GM13977 (cell line): ENCODE data around the gene RNF157.
"Not testable (repeated sequence)": the region's sequence is repeated elsewhere in the genome, so short reads cannot be mapped to it uniquely, and the experiment has no call there.

Source experiments
- DNase-seq: peaks from one replicate; pipeline ENCODE4 v3.0.0; 2012; ENCODE audit warnings: low spot score
- CTCF ChIP-seq: IDR thresholded peaks from 2 replicates; pipeline ENCODE4 v1.5.1; 2012; ENCODE audit warnings: mild to moderate bottlenecking, control low read depth; ENCODE audit not compliant: insufficient read depth; ENCODE audit errors: extremely low read depth, missing control alignments
- in situ Hi-C: fragments of 300-500 bp; cut with MboI; formaldehyde crosslinking; loops from one replicate; pipeline ENCODE4 v1.12.0; 2022; ENCODE audit warnings: low sequenced_read_pairs, low pct_unique_long_range_greater_than_20kb, mixed read lengths, inconsistent platforms; ENCODE audit not compliant: unreplicated experiment

The RNF157 gene

GRCh38 chr17:76232342-76232741 is 8.0 kb downstream of the RNF157 start:
- no peak for TF ChIP-seq CTCF
- DNase-seq: no peak
- in situ Hi-C loops: no loop called here

GRCh38 chr17:76226749-76227148 is 13.5 kb downstream of the RNF157 start:
- DNase-seq, in situ Hi-C loops: not testable (repeated sequence)

- in situ Hi-C loops: not testable (repeated sequence)
These were observed 14.8 kb downstream of the RNF157 start for GRCh38 chr17:76225373-76226086.

GRCh38 chr17:76223802-76224201 is 16.5 kb downstream of the RNF157 start:
- no peak for DNase-seq
- TF ChIP-seq CTCF: no peak
- in situ Hi-C loops: no loop called here

More at GRCh38 chr17:76225373-76226086, 14.8 kb downstream of the RNF157 start:
- not testable (repeated sequence) for DNase-seq

- DNase-seq: no peak
- no peak for TF ChIP-seq CTCF
- in situ Hi-C loops: no loop called here
These were observed 20.5 kb downstream of the RNF157 start for GRCh38 chr17:76219670-76220383.

- no peak for TF ChIP-seq CTCF
- DNase-seq: no peak
- in situ Hi-C loops: no loop called here
These were observed 23.2 kb downstream of the RNF157 start for GRCh38 chr17:76217081-76217480.

GRCh38 chr17:76213491-76213890 is 26.8 kb downstream of the RNF157 start:
- no peak for DNase-seq
- no peak for TF ChIP-seq CTCF
- in situ Hi-C loops: no loop called here

GRCh38 chr17:76208120-76208519 is 32.2 kb downstream of the RNF157 start:
- no peak for TF ChIP-seq CTCF
- in situ Hi-C loops: no loop called here
- DNase-seq: no peak
